Neural cell (in vitro differentiated cells): ENCODE data around the gene IQSEC1. TPM values are rescaled to one million over a fixed set of nuclear protein-coding genes. Genes with fewer than 3 reads are reported as not detected.

Source experiments
- H2AFZ ChIP-seq: fragments of 200-600, 300-800 bp; sonication (generic), shearing (Covaris generic); 2 replicates; pipeline ENCODE4 v1.6.0; 2014; ENCODE audit warnings: low read depth, mild to moderate bottlenecking, antibody characterized with exemption, low read length, moderate library complexity
- H3F3A ChIP-seq: fragments of 200-600 bp; shearing (Covaris generic); 2 replicates; pipeline ENCODE4 v1.6.1; 2016; ENCODE audit warnings: mild to moderate bottlenecking, moderate library complexity, mixed read lengths, antibody characterized with exemption, low read length; ENCODE audit not compliant: insufficient read depth, poor library complexity, severe bottlenecking
- H3K27ac ChIP-seq: fragments of 200-600, 300-800 bp; sonication (generic), shearing (Covaris generic); 2 replicates; pipeline ENCODE4 v1.5.1; 2014; ENCODE audit warnings: mild to moderate bottlenecking, low read length, moderate library complexity
- H3K27me3 ChIP-seq: fragments of 300-800, 200-600 bp; sonication (generic), shearing (Covaris generic); 2 replicates; pipeline ENCODE4 v1.6.0; 2014; ENCODE audit warnings: mild to moderate bottlenecking, low read depth, low read length, moderate library complexity; ENCODE audit not compliant: insufficient read depth
- H3K36me3 ChIP-seq: fragments of 300-800, 200-600 bp; sonication (generic), shearing (Covaris generic); 2 replicates; pipeline ENCODE4 v1.5.1; 2014; ENCODE audit warnings: mild to moderate bottlenecking, antibody characterized with exemption, low read length, moderate library complexity; ENCODE audit not compliant: insufficient read depth
- H3K4me2 ChIP-seq: fragments of 300-800, 200-600 bp; sonication (generic), shearing (Covaris generic); 2 replicates; pipeline ENCODE4 v1.6.0; 2014; ENCODE audit warnings: mild to moderate bottlenecking, low read length
- H3K4me3 ChIP-seq: fragments of 300-800, 200-600 bp; sonication (generic), shearing (Covaris generic); 2 replicates; pipeline ENCODE4 v1.5.1; 2014; ENCODE audit warnings: mild to moderate bottlenecking, low read length, moderate library complexity
- H3K79me2 ChIP-seq: fragments of 200-600 bp; shearing (Covaris generic); replicated peaks from 2 replicates; pipeline ENCODE4 v1.6.0; 2014; ENCODE audit warnings: mild to moderate bottlenecking, low read length, moderate library complexity; ENCODE audit not compliant: insufficient read depth
- H3K9ac ChIP-seq: fragments of 300-800, 200-600 bp; sonication (generic), shearing (Covaris generic); 2 replicates; pipeline ENCODE4 v1.6.1; 2016; ENCODE audit warnings: mild to moderate bottlenecking, low read length, mixed read lengths
- H3K9me2 ChIP-seq: fragments of 200-600 bp; shearing (Covaris generic); 2 replicates; pipeline ENCODE4 v1.6.1; 2016; ENCODE audit warnings: mild to moderate bottlenecking, low read length, mixed read lengths; ENCODE audit not compliant: insufficient read depth
- H3K9me3 ChIP-seq: fragments of 200-600, 300-800 bp; sonication (generic), shearing (Covaris generic); 2 replicates; pipeline ENCODE4 v1.6.1; 2016; ENCODE audit warnings: mild to moderate bottlenecking, mixed run types, low read length, moderate library complexity, mixed read lengths
- H4K20me1 ChIP-seq: fragments of 200-600 bp; shearing (Covaris generic); 2 replicates; pipeline ENCODE4 v1.6.1; 2016; ENCODE audit warnings: mild to moderate bottlenecking, mixed run types; ENCODE audit not compliant: insufficient read depth
- CTCF ChIP-seq: fragments of 450-650 bp; IDR thresholded peaks from 2 replicates; pipeline ENCODE4 v1.5.1; 2014; ENCODE audit warnings: antibody characterized with exemption, mild to moderate bottlenecking, moderate library complexity; ENCODE audit not compliant: poor library complexity, severe bottlenecking
- EP300 ChIP-seq: fragments of 450-650 bp; conservative IDR thresholded peaks from 2 replicates; pipeline ENCODE4 v1.6.1; 2014; ENCODE audit warnings: antibody characterized with exemption, mild to moderate bottlenecking, moderate library complexity; ENCODE audit not compliant: poor library complexity, severe bottlenecking
- EZH2 ChIP-seq: fragments of 200-600, 300-800 bp; shearing (Covaris generic), sonication (generic); IDR thresholded peaks from 2 replicates; pipeline ENCODE4 v1.6.1; 2014; ENCODE audit warnings: antibody characterized with exemption, low read length, borderline replicate concordance, mild to moderate bottlenecking; ENCODE audit not compliant: insufficient read depth, poor library complexity, severe bottlenecking
- MXI1 ChIP-seq: fragments of 450-650 bp; conservative IDR thresholded peaks from 2 replicates; pipeline ENCODE4 v1.6.1; 2014; ENCODE audit warnings: antibody characterized with exemption, mild to moderate bottlenecking; ENCODE audit not compliant: poor library complexity, severe bottlenecking
- POLR2AphosphoS5 ChIP-seq: IDR thresholded peaks from 2 replicates; pipeline ENCODE4 v1.6.1; 2012
- RAD21 ChIP-seq: fragments of 450-650 bp; conservative IDR thresholded peaks from 2 replicates; pipeline ENCODE4 v1.6.1; 2014; ENCODE audit warnings: antibody characterized with exemption, mild to moderate bottlenecking, moderate library complexity
- SMC3 ChIP-seq: fragments of 450-650 bp; conservative IDR thresholded peaks from 2 replicates; pipeline ENCODE4 v1.6.1; 2014; ENCODE audit warnings: antibody characterized with exemption, mild to moderate bottlenecking, moderate library complexity; ENCODE audit not compliant: poor library complexity
- TAF1 ChIP-seq: IDR thresholded peaks from 2 replicates; pipeline ENCODE4 v1.6.1; 2012; ENCODE audit warnings: low read depth
- polyA plus RNA-seq: library from polyadenylated mRNA; depleted of rRNA; stranded (reverse); fragments of >200 nt; gene quantifications from 2 replicates; pipeline ENCODE4 v1.2.3, GENCODE V29; 2014
- TF ChIP-seq, protein P1 (sequence below): IDR thresholded peaks from 2 replicates; pipeline ENCODE4 v1.6.1; 2012; ENCODE audit warnings: borderline replicate concordance

IQSEC1 gene
- polyA plus RNA-seq, 1 donor from 2014 or later: 6.0 TPM

- H3K4me2 ChIP-seq: no peak overlapping the region
- H3K36me3 ChIP-seq: no peaks in the 10 kb centered on the region
- no peak overlapping the region for H2AFZ ChIP-seq
- H3K27me3 ChIP-seq: no peaks in the 10 kb centered on the region
- H3K9me3 ChIP-seq: no peaks in the 10 kb centered on the region
- no peak overlapping the region for H3K27ac ChIP-seq
- no peak for TF ChIP-seq SMC3
- no peak for TF ChIP-seq EP300
- TF ChIP-seq CTCF: no peak
- TF ChIP-seq MXI1: no peak
- TF ChIP-seq RAD21: no peak
- no peak for TF ChIP-seq TAF1
- TF ChIP-seq, protein P1, sequence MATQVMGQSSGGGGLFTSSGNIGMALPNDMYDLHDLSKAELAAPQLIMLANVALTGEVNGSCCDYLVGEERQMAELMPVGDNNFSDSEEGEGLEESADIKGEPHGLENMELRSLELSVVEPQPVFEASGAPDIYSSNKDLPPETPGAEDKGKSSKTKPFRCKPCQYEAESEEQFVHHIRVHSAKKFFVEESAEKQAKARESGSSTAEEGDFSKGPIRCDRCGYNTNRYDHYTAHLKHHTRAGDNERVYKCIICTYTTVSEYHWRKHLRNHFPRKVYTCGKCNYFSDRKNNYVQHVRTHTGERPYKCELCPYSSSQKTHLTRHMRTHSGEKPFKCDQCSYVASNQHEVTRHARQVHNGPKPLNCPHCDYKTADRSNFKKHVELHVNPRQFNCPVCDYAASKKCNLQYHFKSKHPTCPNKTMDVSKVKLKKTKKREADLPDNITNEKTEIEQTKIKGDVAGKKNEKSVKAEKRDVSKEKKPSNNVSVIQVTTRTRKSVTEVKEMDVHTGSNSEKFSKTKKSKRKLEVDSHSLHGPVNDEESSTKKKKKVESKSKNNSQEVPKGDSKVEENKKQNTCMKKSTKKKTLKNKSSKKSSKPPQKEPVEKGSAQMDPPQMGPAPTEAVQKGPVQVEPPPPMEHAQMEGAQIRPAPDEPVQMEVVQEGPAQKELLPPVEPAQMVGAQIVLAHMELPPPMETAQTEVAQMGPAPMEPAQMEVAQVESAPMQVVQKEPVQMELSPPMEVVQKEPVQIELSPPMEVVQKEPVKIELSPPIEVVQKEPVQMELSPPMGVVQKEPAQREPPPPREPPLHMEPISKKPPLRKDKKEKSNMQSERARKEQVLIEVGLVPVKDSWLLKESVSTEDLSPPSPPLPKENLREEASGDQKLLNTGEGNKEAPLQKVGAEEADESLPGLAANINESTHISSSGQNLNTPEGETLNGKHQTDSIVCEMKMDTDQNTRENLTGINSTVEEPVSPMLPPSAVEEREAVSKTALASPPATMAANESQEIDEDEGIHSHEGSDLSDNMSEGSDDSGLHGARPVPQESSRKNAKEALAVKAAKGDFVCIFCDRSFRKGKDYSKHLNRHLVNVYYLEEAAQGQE: no peak
- TF ChIP-seq POLR2AphosphoS5: no peak
- no peak for TF ChIP-seq EZH2
- no peaks in the 10 kb centered on the region for H3F3A ChIP-seq
- H4K20me1 ChIP-seq: no peaks in the 10 kb centered on the region
- no peak overlapping the region for H3K4me3 ChIP-seq
- no peaks in the 10 kb centered on the region for H3K9me2 ChIP-seq
- H3K79me2 ChIP-seq: no peaks in the 10 kb centered on the region
- H3K9ac ChIP-seq: no peak overlapping the region
These were observed 31.3 kb upstream of the IQSEC1 start for GRCh38 chr3:13104511-13104910.

DNA sequence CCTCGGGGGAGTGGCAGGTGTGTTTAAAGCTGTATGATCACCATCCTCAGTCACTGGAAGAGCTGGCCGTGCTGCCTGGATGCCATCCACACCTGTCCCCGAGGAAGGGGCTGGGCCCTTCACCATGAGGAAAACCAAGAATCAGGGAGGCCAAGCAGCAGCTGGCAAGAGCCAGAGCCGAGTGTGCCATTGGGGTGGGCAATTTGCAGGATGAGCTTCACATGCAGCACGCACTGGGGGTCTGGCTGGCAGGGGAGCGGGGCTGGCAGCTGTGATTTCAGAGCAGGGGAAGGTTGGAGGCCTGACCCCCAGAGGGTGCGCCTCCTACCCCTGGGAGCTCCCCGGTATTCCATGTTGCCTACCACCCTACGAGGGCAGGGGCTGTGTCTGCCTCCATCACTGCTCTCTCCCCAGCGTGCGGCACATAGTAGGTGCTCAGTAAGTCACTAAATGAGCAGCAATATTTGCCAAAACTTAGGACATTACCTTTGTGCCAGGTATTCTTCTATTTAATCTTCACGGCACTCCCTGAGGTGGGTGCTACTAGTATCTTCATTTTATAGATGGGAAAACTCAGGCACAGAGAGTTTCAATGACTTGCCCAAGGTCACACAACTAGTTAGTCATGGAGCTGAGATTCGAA lies 30.3 kb upstream of the IQSEC1 start:
- no peak for TF ChIP-seq TAF1
- no peak for TF ChIP-seq EZH2
- TF ChIP-seq SMC3: no peak
- TF ChIP-seq MXI1: no peak
- no peak for TF ChIP-seq EP300
- no peak for TF ChIP-seq CTCF
- TF ChIP-seq POLR2AphosphoS5: no peak
- Histone ChIP-seq H3K9me3 (no peaks in the 10 kb centered on the region), H4K20me1 (no peaks in the 10 kb centered on the region), H3K9ac (no peak overlapping the region), H3K9me2 (no peaks in the 10 kb centered on the region), H3K4me3 (no peak overlapping the region), H3K79me2 (no peaks in the 10 kb centered on the region), H3K4me2 (no peak overlapping the region), H3K36me3 (no peaks in the 10 kb centered on the region), H3K27me3 (no peaks in the 10 kb centered on the region), H3F3A (no peaks in the 10 kb centered on the region), H2AFZ (no peak overlapping the region), H3K27ac (no peak overlapping the region)
